ENCODE measurements around the gene DIP2B.
A peak's percentile ranks its signal among the peaks of the same experiment; 100 is the strongest.
"Not testable (repeated sequence)": the region's sequence is repeated elsewhere in the genome, so short reads cannot be mapped to it uniquely, and the experiment has no call there.

Gene DIP2B

DNA sequence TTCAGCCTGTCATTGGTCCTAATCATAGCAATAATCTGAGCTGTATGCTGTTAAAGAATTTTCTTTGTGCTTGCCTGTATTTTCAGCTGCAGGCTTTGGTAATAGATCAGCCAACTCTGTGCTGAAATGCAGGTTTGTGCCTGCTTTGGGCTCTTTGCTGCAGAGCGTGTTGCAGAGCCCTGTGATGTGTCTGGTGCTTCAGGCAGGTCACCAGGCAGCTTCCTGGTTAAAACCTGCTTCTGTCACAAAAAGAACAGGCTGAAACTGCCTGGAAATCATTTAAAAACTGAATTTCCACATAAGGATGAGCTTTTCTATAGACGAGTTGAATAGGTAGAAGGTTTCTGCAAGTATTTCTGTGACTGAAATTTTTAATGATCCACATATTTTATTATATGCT lies 3.1 kb downstream of the DIP2B start:
- Mint-ChIP-seq H3K27me3 (no peaks in the 10 kb centered on the region), H3K4me1 (peaks cover 38% of the 10 kb centered on the region), H3K9me3 (no peaks in the 10 kb centered on the region), H3K4me3 (peak overlapping the region; percentile 70), H3K27ac (peak overlapping the region; percentile 79), H3K36me3 (peaks cover 2% of the 10 kb centered on the region)
- DNase-seq (ENCODE audit: low spot score in 2 of 2), result no peak
- ATAC-seq (ENCODE audit: low read depth), result no peak

DNA sequence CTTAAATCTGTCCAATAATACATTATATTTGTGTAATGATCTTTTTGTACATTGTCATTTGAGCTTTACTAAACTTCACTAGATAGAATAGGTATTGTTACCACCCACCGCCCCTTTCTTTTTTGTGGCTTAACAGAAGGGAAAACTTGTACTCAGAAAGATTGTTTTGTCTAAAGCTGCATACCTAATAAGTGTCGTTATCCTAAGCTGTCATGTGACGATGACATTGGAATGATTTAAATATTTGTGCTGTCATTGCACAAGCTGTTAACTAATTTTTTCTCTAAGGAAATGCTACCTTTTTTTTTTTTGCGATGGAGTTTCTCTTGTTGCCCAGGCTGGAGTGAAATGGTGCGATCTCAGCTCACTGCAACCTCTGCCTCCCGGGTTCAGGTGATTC lies 3.6 kb downstream of the DIP2B start:
- Mint-ChIP-seq H3K4me3 (peak overlapping the region; percentile 67), H3K4me1 (peaks cover 40% of the 10 kb centered on the region), H3K27me3 (no peaks in the 10 kb centered on the region), H3K9me3 (no peaks in the 10 kb centered on the region), H3K36me3 (peaks cover 2% of the 10 kb centered on the region), H3K27ac (peak overlapping the region; percentile 79)
- DNase-seq (ENCODE audit: low spot score in 2 of 2), result no peak
- ATAC-seq (ENCODE audit: low read depth), result no peak

DNA sequence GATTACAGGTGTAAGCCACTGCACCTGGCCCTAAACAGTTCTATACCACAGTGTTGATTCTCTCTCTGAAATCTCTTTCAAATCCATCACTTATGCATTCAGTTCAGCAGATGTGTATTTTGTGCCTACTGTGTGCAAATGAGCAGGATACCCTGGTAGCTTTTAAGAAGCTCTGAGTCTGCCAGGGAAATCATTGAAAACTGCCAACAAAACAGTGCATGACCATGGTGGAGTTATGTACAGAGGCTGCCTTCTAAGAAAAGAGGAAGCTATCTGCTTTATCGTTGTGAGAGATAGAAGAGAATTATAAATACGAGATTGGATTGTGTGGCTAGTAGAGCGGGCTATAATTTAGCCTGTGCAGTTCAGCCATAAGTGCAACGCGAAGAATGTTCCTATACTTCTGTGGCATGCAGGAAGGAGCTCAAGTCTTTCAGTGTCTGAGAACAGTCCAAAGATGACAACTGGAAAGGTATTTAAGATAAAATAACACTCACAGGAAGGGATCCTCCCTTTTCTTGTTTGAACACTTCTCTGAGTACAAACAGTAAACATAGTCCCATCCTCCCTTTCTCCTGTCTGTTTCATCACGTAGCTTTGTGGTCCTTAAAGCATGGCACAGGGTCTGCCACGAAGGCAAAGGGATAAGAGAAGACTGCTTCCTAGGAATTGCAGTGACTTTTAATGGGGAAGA lies 4.3 kb downstream of the DIP2B start:
- DNase-seq (ENCODE audit: low spot score in 2 of 2) (no peak), ATAC-seq (ENCODE audit: low read depth) (peak; percentile 18)
- Mint-ChIP-seq H3K27me3 (no peaks in the 10 kb centered on the region), H3K36me3 (peaks cover 2% of the 10 kb centered on the region), H3K4me1 (peaks cover 41% of the 10 kb centered on the region), H3K4me3 (peak overlapping the region; percentile 67), H3K9me3 (no peaks in the 10 kb centered on the region), H3K27ac (peak overlapping the region; percentile 79)

DNA sequence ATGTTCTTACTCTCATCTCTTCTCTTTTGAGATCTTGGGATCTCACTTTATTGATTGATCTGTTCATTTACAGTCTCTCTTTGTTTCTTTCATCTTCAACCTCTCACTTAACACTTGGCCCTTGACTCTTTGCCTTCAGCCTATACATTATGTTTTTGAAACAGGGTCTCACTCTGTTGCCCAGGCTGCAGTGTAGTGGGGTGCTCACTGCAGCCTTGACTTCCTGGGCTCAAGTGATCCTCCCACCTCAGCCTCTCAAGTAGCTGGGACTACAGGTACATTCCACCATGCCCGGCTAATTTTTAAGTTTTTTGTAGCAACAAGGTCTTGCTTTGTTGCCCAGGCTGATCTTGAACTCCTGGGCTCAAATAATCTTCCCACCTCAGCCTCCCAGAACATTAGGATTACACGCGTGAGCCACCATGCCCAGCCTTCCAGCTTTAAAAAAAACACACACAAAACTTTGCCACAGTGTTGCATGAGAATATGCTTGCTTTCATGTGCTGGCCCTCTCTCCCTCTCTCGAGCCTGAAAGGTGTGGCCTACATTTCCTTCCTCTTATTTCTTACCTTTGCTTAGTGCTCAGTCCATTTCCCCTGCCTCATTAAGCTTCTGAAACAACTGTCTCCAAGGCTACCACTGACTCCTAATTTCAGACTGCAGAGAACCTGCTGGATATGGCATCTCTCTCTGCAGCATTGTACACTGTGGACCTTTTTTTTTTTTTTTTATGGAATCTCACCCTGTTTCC lies 9.9 kb downstream of the DIP2B start:
- H3K27me3 Mint-ChIP-seq, result no peaks in the 10 kb centered on the region
- peak; percentile 69 for ATAC-seq (ENCODE audit: low read depth)
- peak overlapping the region; percentile 91 for H3K27ac Mint-ChIP-seq
- peak in 1 of 2 donors; percentile 34 for DNase-seq (ENCODE audit: low spot score in 2 of 2)
- H3K4me1 Mint-ChIP-seq, result peaks cover 33% of the 10 kb centered on the region
- peaks cover 3% of the 10 kb centered on the region for H3K36me3 Mint-ChIP-seq
- H3K9me3 Mint-ChIP-seq, result peaks cover 2% of the 10 kb centered on the region
- peak overlapping the region; percentile 74 for H3K4me3 Mint-ChIP-seq

DNA sequence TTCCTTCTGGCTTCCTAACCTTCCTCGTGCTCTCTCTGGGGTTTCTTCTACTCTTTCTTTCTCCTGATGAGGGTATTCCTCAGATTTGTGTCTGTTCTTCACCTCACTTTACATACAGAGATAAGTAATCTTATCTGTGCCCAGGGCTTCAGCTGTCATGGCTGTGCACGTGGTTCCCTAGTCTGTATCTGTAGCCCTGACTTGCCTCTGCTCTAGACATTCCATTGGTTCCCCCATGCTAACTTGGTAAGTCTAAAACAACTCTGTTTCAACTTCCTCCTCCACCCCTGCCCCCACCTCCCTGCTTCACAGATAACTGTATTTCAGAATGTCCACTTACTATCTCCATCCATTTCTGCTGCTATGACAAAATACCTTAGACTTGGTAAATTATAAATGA lies 10.8 kb downstream of the DIP2B start:
- Mint-ChIP-seq H3K4me3 (peak overlapping the region; percentile 74), H3K27ac (peak overlapping the region; percentile 91), H3K27me3 (no peaks in the 10 kb centered on the region), H3K9me3 (peaks cover 2% of the 10 kb centered on the region), H3K36me3 (peaks cover 3% of the 10 kb centered on the region), H3K4me1 (peaks cover 35% of the 10 kb centered on the region)
- DNase-seq (ENCODE audit: low spot score in 2 of 2) (no peak), ATAC-seq (ENCODE audit: low read depth) (no peak)

DNA sequence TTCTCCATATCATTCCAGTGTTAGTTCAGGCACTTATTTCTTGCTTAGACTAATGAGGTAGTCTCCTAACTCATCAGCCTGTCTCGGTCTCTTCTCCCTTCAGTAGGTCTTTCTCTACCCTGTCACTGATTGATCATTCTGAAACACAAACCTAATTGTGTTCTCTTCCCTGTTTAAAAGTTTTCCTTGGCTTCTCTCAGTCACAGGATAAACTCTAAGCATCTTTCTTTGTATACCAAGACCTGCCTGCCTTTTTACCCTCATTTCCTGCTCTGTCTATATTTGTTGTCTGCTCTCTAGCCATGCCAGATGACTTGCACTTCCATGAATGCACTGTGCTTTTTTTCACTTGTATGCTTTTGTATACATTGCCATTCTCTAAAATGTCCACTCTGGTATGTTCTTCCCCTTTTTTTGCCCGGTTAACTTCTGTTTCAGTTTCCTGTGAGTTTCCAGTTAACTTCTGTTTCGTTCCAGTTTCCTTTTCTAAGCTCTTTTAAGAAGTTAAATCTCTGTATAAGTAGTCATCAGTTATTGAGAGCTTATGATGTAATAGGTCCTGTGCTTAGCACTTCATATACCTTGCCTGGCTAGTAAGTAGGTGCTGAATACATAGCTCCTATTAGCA lies 12.8 kb downstream of the DIP2B start:
- ATAC-seq (ENCODE audit: low read depth) (peak; percentile 78), DNase-seq (ENCODE audit: low spot score in 2 of 2) (peak in 1 of 2 donors; percentile 57)
- Mint-ChIP-seq H3K9me3 (peaks cover 5% of the 10 kb centered on the region), H3K4me3 (no peak overlapping the region), H3K36me3 (peaks cover 3% of the 10 kb centered on the region), H3K27ac (no peak overlapping the region), H3K4me1 (peaks cover 41% of the 10 kb centered on the region), H3K27me3 (no peaks in the 10 kb centered on the region)

DNA sequence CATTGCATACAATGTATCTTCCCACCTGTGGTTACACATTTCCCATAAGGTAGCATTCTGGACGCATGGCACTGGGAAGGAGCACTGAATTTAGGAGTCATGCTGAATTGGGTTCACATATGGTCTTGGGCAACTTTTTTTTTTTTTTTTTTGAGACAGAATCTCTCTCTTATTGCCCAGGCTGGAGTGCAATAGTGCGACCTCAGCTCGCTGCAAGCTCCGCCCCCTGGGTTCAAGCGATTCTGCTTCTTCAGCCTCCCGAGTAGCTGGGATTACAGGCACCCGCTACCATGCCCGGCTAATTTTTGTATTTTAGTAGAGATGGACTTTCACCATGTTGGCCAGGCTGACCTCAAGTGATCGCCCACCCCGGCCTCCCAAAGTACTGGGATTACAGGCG lies 13.3 kb downstream of the DIP2B start:
- Mint-ChIP-seq H3K27me3 (no peaks in the 10 kb centered on the region), H3K4me1 (peaks cover 40% of the 10 kb centered on the region)
- no peak for ATAC-seq (ENCODE audit: low read depth)

DNA sequence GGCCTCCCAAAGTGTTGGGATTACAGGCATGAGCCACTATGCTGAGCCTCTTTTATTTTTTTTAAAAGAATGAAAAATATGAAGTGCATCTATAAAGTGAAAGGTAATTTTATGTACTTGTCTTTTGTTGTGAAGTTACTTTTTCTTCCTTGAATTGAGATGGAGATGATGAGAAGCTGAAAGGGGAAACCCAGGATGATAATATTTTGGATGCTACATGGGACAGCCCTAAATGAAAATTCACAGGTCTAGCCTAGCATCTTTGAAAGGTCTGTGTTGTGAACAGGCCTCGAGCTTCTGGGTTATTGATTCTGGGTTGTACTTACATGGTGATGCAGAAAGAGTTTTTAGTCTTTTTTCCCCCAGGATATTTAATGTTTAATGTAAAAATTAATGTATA lies 14.6 kb downstream of the DIP2B start:
- peaks cover 40% of the 10 kb centered on the region for H3K4me1 Mint-ChIP-seq
- peaks cover 6% of the 10 kb centered on the region for H3K9me3 Mint-ChIP-seq
- no peak overlapping the region for H3K4me3 Mint-ChIP-seq
- peaks cover 9% of the 10 kb centered on the region for H3K36me3 Mint-ChIP-seq
- no peak for DNase-seq (ENCODE audit: low spot score in 2 of 2)
- peak overlapping the region; percentile 62 for H3K27ac Mint-ChIP-seq
- no peak for ATAC-seq (ENCODE audit: low read depth)
- no peaks in the 10 kb centered on the region for H3K27me3 Mint-ChIP-seq

More for the DNA sequence above, 13.3 kb downstream of the DIP2B start:
- DNase-seq (ENCODE audit: low spot score in 2 of 2), result no peak
- Mint-ChIP-seq H3K36me3 (peaks cover 5% of the 10 kb centered on the region), H3K9me3 (peaks cover 7% of the 10 kb centered on the region), H3K4me3 (no peak overlapping the region), H3K27ac (no peak overlapping the region)

DNA sequence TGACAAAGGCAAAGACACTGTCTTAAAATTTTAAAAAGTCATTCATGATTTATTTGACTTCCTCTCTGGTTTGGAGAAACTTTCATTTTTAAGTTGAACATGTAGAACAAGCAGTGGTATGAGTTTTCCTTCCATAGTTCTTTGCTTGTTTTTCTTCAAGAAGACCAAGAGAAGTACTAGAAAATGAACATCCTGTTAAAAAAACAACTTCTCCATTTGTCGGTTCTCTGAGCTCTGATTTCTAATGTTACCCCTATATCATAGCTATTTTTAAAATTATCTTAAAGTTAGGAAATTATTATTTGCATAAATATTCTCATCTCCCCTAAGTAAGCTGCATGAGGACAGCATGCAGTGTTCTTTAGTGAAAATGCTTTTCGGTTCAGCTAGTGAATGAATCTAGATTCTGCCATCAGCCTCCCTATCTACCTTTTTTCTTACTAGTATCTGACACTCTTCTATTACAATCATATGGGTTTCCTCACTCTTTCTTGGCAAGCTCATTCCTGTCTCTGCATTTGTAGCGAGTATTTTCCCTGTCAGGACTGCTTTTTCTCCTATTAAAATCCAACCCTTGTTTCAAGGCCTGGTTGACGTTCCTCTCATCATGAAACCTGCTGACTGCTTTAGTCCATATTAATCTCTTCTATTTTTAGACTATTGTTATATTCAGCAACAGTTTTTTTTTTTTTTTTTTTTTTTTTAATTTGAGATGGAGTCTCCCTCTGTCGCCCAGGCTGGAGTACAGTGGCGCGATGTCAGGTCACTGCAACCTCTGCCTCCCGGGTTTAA lies 15.8 kb downstream of the DIP2B start:
- Mint-ChIP-seq H3K4me3 (peak overlapping the region; percentile 66), H3K36me3 (peaks cover 9% of the 10 kb centered on the region), H3K27ac (peak overlapping the region; percentile 91), H3K27me3 (no peaks in the 10 kb centered on the region), H3K9me3 (peaks cover 5% of the 10 kb centered on the region), H3K4me1 (peaks cover 34% of the 10 kb centered on the region)
- peak; percentile 25 for ATAC-seq (ENCODE audit: low read depth)
- DNase-seq (ENCODE audit: low spot score in 2 of 2), result peak in 1 of 2 donors; percentile 10

DNA sequence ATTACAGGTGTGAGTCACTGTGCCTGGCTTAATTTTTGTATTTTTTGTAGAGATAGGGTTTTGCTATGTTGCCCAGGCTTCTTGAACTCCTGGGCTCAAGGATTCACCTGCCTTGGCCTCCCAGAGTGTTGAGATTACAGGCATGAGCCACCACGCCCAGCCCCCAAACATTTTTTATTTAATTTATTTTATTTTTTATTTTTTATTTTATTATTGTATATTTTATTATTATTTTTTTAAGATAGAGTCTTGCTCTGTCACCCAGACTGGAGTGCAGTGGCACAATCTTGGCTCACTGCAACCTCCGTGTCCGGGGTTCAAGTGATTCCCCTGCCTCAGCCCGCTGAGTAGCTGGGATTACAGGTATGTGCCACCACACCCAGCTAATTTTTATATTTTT lies 17.0 kb downstream of the DIP2B start:
- DNase-seq (ENCODE audit: low spot score in 2 of 2), result not testable (repeated sequence)
- peaks cover 37% of the 10 kb centered on the region for H3K4me1 Mint-ChIP-seq

DNA sequence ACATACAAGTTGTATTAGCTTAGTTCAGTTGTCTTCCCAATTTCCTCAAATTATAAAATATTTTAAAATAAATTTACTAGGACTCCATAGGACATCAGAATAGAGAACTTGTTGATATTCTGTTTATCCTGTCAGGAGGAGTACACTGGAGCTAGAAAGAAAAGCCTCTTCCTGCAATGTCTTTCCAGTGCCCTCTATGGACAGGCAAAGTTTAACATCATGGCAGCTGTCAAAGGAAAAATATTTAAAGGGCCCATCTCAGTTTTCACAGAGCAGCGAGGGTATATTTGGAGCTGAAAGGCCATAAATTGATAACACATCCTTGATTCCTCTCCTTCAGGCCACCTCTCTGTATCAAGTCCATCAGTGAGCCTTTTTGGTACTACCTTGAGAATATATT lies 19.0 kb downstream of the DIP2B start:
- Mint-ChIP-seq H3K27ac (peak overlapping the region; percentile 38), H3K27me3 (no peaks in the 10 kb centered on the region), H3K36me3 (peaks cover 17% of the 10 kb centered on the region), H3K4me3 (no peak overlapping the region), H3K9me3 (peaks cover 5% of the 10 kb centered on the region), H3K4me1 (peaks cover 39% of the 10 kb centered on the region)
- DNase-seq (ENCODE audit: low spot score in 2 of 2), result no peak
- no peak for ATAC-seq (ENCODE audit: low read depth)

More for the DNA sequence above, 17.0 kb downstream of the DIP2B start:
- H3K27me3 Mint-ChIP-seq; H3K4me3 Mint-ChIP-seq; ATAC-seq (ENCODE audit: low read depth); H3K27ac Mint-ChIP-seq; H3K9me3 Mint-ChIP-seq: not testable (repeated sequence)
- H3K36me3 Mint-ChIP-seq, result peaks cover 14% of the 10 kb centered on the region

DNA sequence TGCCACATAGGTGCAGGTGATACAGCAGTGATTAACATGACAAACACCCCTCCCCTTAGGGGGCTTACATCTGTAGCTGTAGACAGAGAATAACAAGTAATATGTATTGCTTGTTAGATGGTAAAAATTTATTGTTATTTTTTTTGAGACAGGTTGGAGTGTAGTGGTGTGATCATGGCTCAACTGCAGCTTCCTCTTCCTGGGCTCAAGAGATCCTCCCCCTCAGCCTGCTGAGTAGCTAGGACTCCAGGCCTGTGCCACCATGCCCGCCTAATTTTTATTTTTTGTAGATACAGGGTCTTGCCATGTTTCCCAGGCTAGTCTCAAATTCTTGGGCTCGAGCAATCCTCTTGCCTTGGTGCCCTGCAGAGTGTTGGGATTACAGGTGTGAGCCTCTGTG lies 19.8 kb downstream of the DIP2B start:
- H3K36me3 Mint-ChIP-seq, result peaks cover 20% of the 10 kb centered on the region
- H3K9me3 Mint-ChIP-seq, result peaks cover 5% of the 10 kb centered on the region
- peak overlapping the region; percentile 38 for H3K27ac Mint-ChIP-seq
- DNase-seq (ENCODE audit: low spot score in 2 of 2) (no peak), ATAC-seq (ENCODE audit: low read depth) (no peak)
- no peaks in the 10 kb centered on the region for H3K27me3 Mint-ChIP-seq
- peaks cover 39% of the 10 kb centered on the region for H3K4me1 Mint-ChIP-seq
- no peak overlapping the region for H3K4me3 Mint-ChIP-seq

DNA sequence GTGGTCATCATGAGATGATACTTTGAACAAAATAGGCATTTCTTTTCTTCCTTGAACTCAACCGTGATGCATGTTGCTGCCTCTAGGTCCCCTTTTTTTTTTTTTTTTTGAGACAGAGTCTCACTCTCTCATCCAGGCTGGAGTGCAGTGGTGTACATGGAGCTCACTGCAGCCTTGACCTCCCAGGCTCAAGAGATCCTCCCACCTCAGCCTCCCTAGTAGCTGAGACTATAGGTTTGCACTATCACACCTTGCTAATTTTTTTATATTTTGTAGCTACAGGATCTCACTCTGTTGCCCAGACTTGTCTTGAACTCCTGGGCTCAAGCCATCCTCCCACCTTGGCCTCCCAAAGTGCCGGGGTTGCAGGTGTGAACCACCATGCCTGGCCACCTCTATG lies 20.6 kb downstream of the DIP2B start:
- H3K27ac Mint-ChIP-seq, result no peak overlapping the region
- H3K36me3 Mint-ChIP-seq, result peaks cover 20% of the 10 kb centered on the region
- no peak for ATAC-seq (ENCODE audit: low read depth)
- peaks cover 36% of the 10 kb centered on the region for H3K4me1 Mint-ChIP-seq
- no peaks in the 10 kb centered on the region for H3K27me3 Mint-ChIP-seq
- no peak for DNase-seq (ENCODE audit: low spot score in 2 of 2)
- H3K9me3 Mint-ChIP-seq, result peaks cover 5% of the 10 kb centered on the region
- no peak overlapping the region for H3K4me3 Mint-ChIP-seq

DNA sequence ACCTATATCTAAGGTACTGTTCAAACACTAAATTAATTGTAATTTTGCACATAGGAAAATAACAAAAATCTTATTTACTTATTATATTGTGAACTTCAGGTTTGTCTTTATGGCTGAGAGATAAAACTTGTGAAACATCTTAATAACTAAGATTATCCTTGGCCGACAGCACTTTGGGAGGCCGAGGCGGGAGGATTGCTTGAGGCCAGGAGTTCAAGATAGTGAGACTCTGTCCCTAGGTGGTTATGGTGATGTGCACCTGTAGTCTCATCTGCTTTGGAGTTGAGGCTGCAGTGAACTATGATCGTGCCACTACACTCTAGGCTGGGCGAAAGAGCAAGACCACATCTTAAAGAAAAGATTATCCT lies 22.6 kb downstream of the DIP2B start:
- Mint-ChIP-seq H3K4me3 (no peak overlapping the region), H3K36me3 (peaks cover 20% of the 10 kb centered on the region), H3K9me3 (peaks cover 2% of the 10 kb centered on the region), H3K4me1 (peaks cover 30% of the 10 kb centered on the region), H3K27ac (no peak overlapping the region), H3K27me3 (no peaks in the 10 kb centered on the region)
- ATAC-seq (ENCODE audit: low read depth) (no peak), DNase-seq (ENCODE audit: low spot score in 2 of 2) (no peak)
